Heart left ventricle (tissue), 16 donors: ENCODE data around the gene OTUD7B. TPM values are rescaled to one million over a fixed set of nuclear protein-coding genes. Genes with fewer than 3 reads are reported as not detected.
"Not testable (repeated sequence)": the region's sequence is repeated elsewhere in the genome, so short reads cannot be mapped to it uniquely, and the experiment has no call there.

Experiments used
- ATAC-seq, 4 donors: fragments of 200-7000 bp; cut with Tn5 transposase; one replicate each; pipeline ENCODE4 v1.9.1; 2020 to 2022; ENCODE audit warnings: moderate library complexity in 4 of 4, mild to moderate bottlenecking in 3 of 4, moderate number of reproducible peaks in 1 of 4
- DNase-seq, 5 donors: peaks; one replicate each; pipeline ENCODE4 v3.0.0-alpha.2; 2020
- H3K27ac ChIP-seq, 12 donors: fragments of 200-600 bp; sonication (generic) in 4 of 12; one replicate each; pipeline versions ENCODE4 v1.5.0 to v1.8.0; 2016 to 2022; ENCODE audit warnings: mild to moderate bottlenecking in 2 of 12
- H3K27me3 ChIP-seq, 9 donors: fragments of 200-600 bp; sonication (generic) in 2 of 9; one replicate each; pipeline versions ENCODE4 v1.5.1 to v1.8.0; 2016 to 2022; ENCODE audit warnings: mild to moderate bottlenecking in 3 of 9
- H3K36me3 ChIP-seq, 9 donors: fragments of 200-600 bp; sonication (generic) in 2 of 9; one replicate each; pipeline versions ENCODE4 v1.5.0 to v1.8.0; 2018 to 2022; ENCODE audit warnings: mild to moderate bottlenecking in 2 of 9
- H3K4me1 ChIP-seq, 12 donors: fragments of 200-600 bp; sonication (generic) in 4 of 12; one replicate each; pipeline versions ENCODE4 v1.5.0 to v1.8.0; 2016 to 2022; ENCODE audit warnings: mild to moderate bottlenecking in 3 of 12
- H3K4me3 ChIP-seq, 12 donors: fragments of 200-600 bp; sonication (generic) in 4 of 12; one replicate each; pipeline versions ENCODE4 v1.5.0 to v1.8.0; 2017 to 2022; ENCODE audit warnings: mild to moderate bottlenecking in 9 of 12, moderate library complexity in 4 of 12
- H3K9me3 ChIP-seq, 12 donors: fragments of 200-600 bp; sonication (generic) in 4 of 12; one replicate each; pipeline versions ENCODE4 v1.5.0 to v1.8.0; 2016 to 2022; ENCODE audit warnings: mild to moderate bottlenecking in 1 of 12
- CTCF ChIP-seq, 12 donors: fragments of 200-600 bp; sonication (generic) in 4 of 12; IDR thresholded peaks; one replicate each; pipeline versions ENCODE4 v1.5.0 to v1.8.0; 2018 to 2022; ENCODE audit warnings: antibody characterized with exemption in 12 of 12, mild to moderate bottlenecking in 5 of 12
- POLR2A ChIP-seq, 2 donors: fragments of 450-650 bp; IDR thresholded peaks; one replicate each; pipeline ENCODE4 v1.6.1; 2017; ENCODE audit warnings: antibody characterized with exemption in 2 of 2, mild to moderate bottlenecking in 2 of 2, moderate library complexity in 2 of 2
- WGBS, 4 donors: extraction: QIAGEN DNeasy Blood & Tissue Kit in 2 of 4; methylation state at CpG; one replicate each; pipeline versions ENCODE4 v1.1.5 to v1.1.7; 2013 to 2018; 5-methylcytosine and 5-hydroxymethylcytosine counted together
- intact Hi-C, 10 donors: fragments of 100-400 bp; cut with DNase I; formaldehyde crosslinking; loops; one replicate each; pipeline versions ENCODE4 v1.11.1 to v1.14.2; 2022
- polyA plus RNA-seq, 2 donors: library from polyadenylated mRNA; stranded (reverse); fragments of 200-250 nt; gene quantifications; one replicate each; pipeline ENCODE4 v1.2.3, GENCODE V29; 2013
- total RNA-seq, 9 donors: library from RNA; depleted of rRNA in 2 of 9; stranded (reverse); fragments of >200 nt in 2 of 9; fragmentation: NEBNext Ultra II Directional in 3 of 9; extraction: Animal tissue kit (Norgen Biotek cat#: 25700) in 3 of 9; gene quantifications; one replicate each; pipeline versions ENCODE4 v1.1.0 to v1.2.4, GENCODE V29; 2016 to 2023
- donor health status: ischemic (EF 13 %, LVEDD 7.1; RV severe dilation, severe dysfunction).
- donor health status: healthy with polysubstance abuse.
- donor health status: DM: no; HTN: yes; CAD: no.
- donor health status: DM: no; HTN: no; CAD: no.
- donor health status: ischemic (EF 25% LVEDD 6.9; RV normal size, moderate dysfunction).
- donor health status: ischemic (EF 25% LVEDD 5.7; RV mildly dilated, moderate dysfunction).
- donor health status: healthy.
- donor health status: DM: yes; HTN: yes; CAD: no.
- donor health status: ischemic (EF 35%, LVEDD 5.7; RV mildly dilated, moderate dysfunction).
- donor health status: nonischemic (EF 11% LVEDD 7.7; RV severe dilation, severe dysfunction).
- donor health status: DM: yes; HTN: yes; CAD: no.
- donor health status: PGD.
- donor health status: ischemic (EF 29% LVEDD 5.4; RV normal size, mild dysfunction).
- donor health status: nonischemic (EF 23%, LVEDD 6.1; RV moderate dilation, normal function).

Gene OTUD7B
- total and polyA plus RNA-seq, 11 donors, result 8.1 to 36.2 (median 24.7) TPM

GRCh38 chr1:149962736-149963135 lies 47.8 kb downstream of the OTUD7B start:
- peaks cover 0 to 3% (median 0%) of the 10 kb centered on the region in 12 donors for H3K9me3 ChIP-seq
- H3K27ac ChIP-seq, result peak overlapping the region in 8 of 12 donors; percentile 21 to 47 (median 42)
- 35 to 59% (median 44%) methylated on average over 2 of the region's 2 CpGs for WGBS, 4 donors
- H3K4me1 ChIP-seq, result peaks cover 0 to 24% (median 7%) of the 10 kb centered on the region in 12 donors
- peaks cover 0 to 6% (median 0%) of the 10 kb centered on the region in 9 donors for H3K27me3 ChIP-seq
- intact Hi-C loops, result loop anchor here (1.0 to 10.0 kb wide), 13 partner anchors 50 to 225 kb away; partner anchors contain the start of genes OTUD7B (in 1 of the 10) and VPS45 (in 1 of the 10)
- TF ChIP-seq CTCF (IDR thresholded peaks at IDR 0.05), result no peak
- no peak for TF ChIP-seq POLR2A (IDR thresholded peaks at IDR 0.05)
- ATAC-seq, result peak in 1 of 4 donors; percentile 16
- no peak for DNase-seq
- H3K4me3 ChIP-seq, result no peak overlapping the region
- H3K36me3 ChIP-seq, result peaks cover 0 to 93% (median 64%) of the 10 kb centered on the region in 9 donors

- TF ChIP-seq CTCF (IDR thresholded peaks at IDR 0.05) (peak; percentile 69 to 87 (median 81)), POLR2A (IDR thresholded peaks at IDR 0.05) (no peak)
- DNase-seq, result peak in 3 of 5 donors; percentile 34 to 45 (median 45)
Measured at GRCh38 chr1:149962039-149962647, 48.4 kb downstream of the OTUD7B start.

GRCh38 chr1:149957548-149957947 lies 53.0 kb downstream of the OTUD7B start:
- ATAC-seq, H3K27ac ChIP-seq, H3K9me3 ChIP-seq, intact Hi-C loops, H3K27me3 ChIP-seq, H3K4me3 ChIP-seq, H3K4me1 ChIP-seq, DNase-seq: not testable (repeated sequence)
- H3K36me3 ChIP-seq, result peaks cover 0 to 66% (median 34%) of the 10 kb centered on the region in 9 donors
- WGBS, 4 donors, result 96 to 99% (median 98%) methylated on average over 13 to 14 of the region's 14 CpGs

More at GRCh38 chr1:149962039-149962647, 48.4 kb downstream of the OTUD7B start:
- H3K27me3 ChIP-seq, result peaks cover 0 to 6% (median 0%) of the 10 kb centered on the region in 9 donors
- 17 to 28% (median 18%) methylated on average over 3 of the region's 3 CpGs for WGBS, 4 donors
- peak; percentile 74 to 91 (median 83) for ATAC-seq
- peaks cover 0 to 92% (median 62%) of the 10 kb centered on the region in 9 donors for H3K36me3 ChIP-seq
- peaks cover 0 to 5% (median 0%) of the 10 kb centered on the region in 12 donors for H3K9me3 ChIP-seq
- H3K27ac ChIP-seq, result peak overlapping the region in 8 of 12 donors; percentile 21 to 47 (median 42)
- no peak overlapping the region for H3K4me3 ChIP-seq
- H3K4me1 ChIP-seq, result peaks cover 0 to 24% (median 7%) of the 10 kb centered on the region in 12 donors
- intact Hi-C loops, result loop anchor here (1.0 to 10.0 kb wide), 13 partner anchors 50 to 225 kb away; partner anchors contain the start of genes OTUD7B (in 1 of the 10) and VPS45 (in 1 of the 10)

- Histone ChIP-seq H3K9me3 (no peaks in the 10 kb centered on the region), H3K4me3 (no peak overlapping the region), H3K27me3 (no peaks in the 10 kb centered on the region), H3K27ac (no peak overlapping the region), H3K36me3 (peaks cover 0 to 76% (median 54%) of the 10 kb centered on the region in 9 donors), H3K4me1 (no peaks in the 10 kb centered on the region)
- intact Hi-C loops, result no loop called here
- 77 to 88% (median 82%) methylated on average over 6 of the region's 6 CpGs for WGBS, 4 donors
- ATAC-seq (no peak), DNase-seq (no peak)
- TF ChIP-seq CTCF (IDR thresholded peaks at IDR 0.05) (no peak), POLR2A (IDR thresholded peaks at IDR 0.05) (no peak)
Measured at GRCh38 chr1:149949911-149950310, 60.6 kb downstream of the OTUD7B start.
